ENCODE results near the gene SPTB. TPM values are rescaled to one million over a fixed set of nuclear protein-coding genes. Genes with fewer than 3 reads are reported as not detected.

The SPTB gene
- total RNA-seq, 4 donors from 2014 or later = 0.17 to 7.5 (median 1.1) TPM

GRCh38 chr14:64728106-64728505 lies 151.6 kb downstream of the SPTB start:
- no peak for TF ChIP-seq CTCF (IDR thresholded peaks at IDR 0.05; ENCODE audit: low read depth)

DNA sequence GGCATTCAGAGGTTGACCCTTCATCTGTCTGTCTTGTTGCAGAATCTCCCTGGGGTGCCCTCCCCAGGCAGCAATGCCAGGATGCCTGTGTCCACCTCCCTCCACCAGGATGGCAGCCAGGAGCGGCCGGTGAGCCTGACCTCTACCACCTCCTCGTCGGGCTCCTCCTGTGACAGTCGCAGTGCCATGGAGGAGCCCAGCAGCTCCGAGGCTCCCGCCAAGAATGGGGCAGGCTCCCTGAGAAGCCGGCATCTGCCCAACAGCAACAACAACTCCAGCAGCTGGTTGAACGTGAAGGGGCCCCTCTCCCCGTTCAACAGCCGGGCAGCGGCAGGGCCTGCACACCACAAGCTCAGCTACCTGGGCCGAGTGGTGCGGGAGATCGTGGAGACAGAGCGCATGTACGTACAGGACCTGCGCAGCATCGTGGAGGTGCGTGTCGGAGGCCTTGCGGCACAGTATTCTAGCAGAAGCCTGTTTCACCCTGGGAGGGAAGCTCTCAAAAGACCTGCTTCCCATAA lies 152.1 kb downstream of the SPTB start:
- TF ChIP-seq CTCF (IDR thresholded peaks at IDR 0.05; ENCODE audit: low read depth) = no peak

DNA sequence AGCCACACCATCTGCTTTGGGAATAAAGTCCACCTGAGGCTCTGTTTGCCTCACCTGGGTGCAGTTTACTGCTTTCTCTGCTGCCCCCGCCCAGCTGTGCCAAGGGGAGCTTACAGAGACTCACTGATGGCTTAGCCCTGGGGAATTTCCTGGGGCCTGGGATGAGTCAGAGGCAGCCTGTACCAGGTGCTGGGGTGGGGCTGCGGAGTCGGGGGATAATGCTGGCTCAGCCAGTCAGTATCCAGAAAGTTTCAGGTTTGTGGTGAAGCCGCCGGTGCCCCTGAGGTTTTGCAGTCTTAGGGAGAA lies 153.2 kb downstream of the SPTB start:
- TF ChIP-seq CTCF (IDR thresholded peaks at IDR 0.05; ENCODE audit: low read depth) = no peak

DNA sequence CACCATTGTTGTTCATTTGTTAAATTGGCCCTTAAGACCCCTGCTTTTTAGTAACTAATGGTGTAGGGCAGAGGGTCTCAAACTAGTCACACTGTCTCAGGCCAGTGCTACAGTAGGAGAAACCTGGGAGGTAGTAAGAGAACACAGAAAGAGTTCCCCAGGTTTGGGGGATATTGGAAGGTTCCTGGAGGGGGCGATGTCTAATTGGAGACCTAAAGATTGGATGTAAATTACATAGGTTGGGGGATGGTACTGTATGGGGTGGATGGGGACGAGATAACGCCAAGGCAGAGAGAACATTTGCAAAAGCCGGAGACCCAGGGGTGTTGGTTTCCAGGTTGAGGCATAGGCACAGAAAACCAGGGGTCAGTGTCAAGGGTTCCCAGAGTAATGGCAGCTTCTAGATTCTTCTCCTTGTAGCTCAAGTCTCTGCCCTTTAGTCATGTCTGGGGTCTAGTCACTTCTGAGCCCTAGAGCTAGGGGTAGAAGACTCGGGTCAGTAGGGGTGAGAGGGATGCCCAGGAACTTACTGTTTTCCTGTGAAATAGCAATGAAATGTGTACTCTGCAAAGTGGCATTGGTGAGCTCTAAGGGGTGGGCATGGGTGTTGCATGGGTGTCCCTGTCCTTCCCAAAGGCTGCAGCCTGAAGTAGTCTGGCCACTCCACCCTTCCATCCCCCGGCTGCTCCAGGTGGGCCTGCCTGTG lies 153.7 kb downstream of the SPTB start:
- no peak for TF ChIP-seq CTCF (IDR thresholded peaks at IDR 0.05; ENCODE audit: low read depth)

GRCh38 chr14:64725261-64725815 lies 154.4 kb downstream of the SPTB start:
- TF ChIP-seq CTCF (IDR thresholded peaks at IDR 0.05; ENCODE audit: low read depth) = no peak

GRCh38 chr14:64724578-64724930 lies 155.2 kb downstream of the SPTB start:
- TF ChIP-seq CTCF (IDR thresholded peaks at IDR 0.05; ENCODE audit: low read depth) = no peak

GRCh38 chr14:64723691-64724577 lies 155.8 kb downstream of the SPTB start:
- TF ChIP-seq CTCF (IDR thresholded peaks at IDR 0.05; ENCODE audit: low read depth) = no peak

All from subcutaneous adipose tissue (tissue), 4 donors.